Adrenal gland (tissue), 12 donors: Measurements from ENCODE around the gene UBQLN4. TPM values are rescaled to one million over a fixed set of nuclear protein-coding genes. Genes with fewer than 3 reads are reported as not detected.

ENCODE experiments used
- DNase-seq, 7 donors: peaks; one replicate each; pipeline ENCODE4 v3.0.0-alpha.2; 2019 to 2020
- H3K27ac ChIP-seq, 5 donors: fragments of 200-600 bp; sonication (generic) in 4 of 5; 1 replicate in 3 of 5; 2 replicates in 2 of 5; pipeline versions ENCODE4 v1.5.1 to v1.8.0; 2016 to 2020; ENCODE audit warnings: mild to moderate bottlenecking in 1 of 5
- H3K27me3 ChIP-seq: fragments of 200-600 bp; 2 replicates; pipeline ENCODE4 v1.8.0; 2021
- H3K36me3 ChIP-seq, 2 donors: fragments of 200-600 bp; replicated peaks in 1 of 2; 1 replicate in 1 of 2; 2 replicates in 1 of 2; pipeline versions ENCODE4 v1.5.1 to v1.8.0; 2018 to 2022
- H3K4me1 ChIP-seq, 2 donors: fragments of 200-600 bp; replicated peaks in 1 of 2; 1 replicate in 1 of 2; 2 replicates in 1 of 2; pipeline versions ENCODE4 v1.5.1 to v1.8.0; 2018 to 2021
- H3K4me3 ChIP-seq, 4 donors: fragments of 200-600 bp; sonication (generic) in 3 of 4; one replicate each; pipeline ENCODE4 v1.5.1; 2016 to 2018
- H3K9me3 ChIP-seq, 3 donors: fragments of 200-600 bp; sonication (generic) in 1 of 3; replicated peaks in 1 of 3; 1 replicate in 2 of 3; 2 replicates in 1 of 3; pipeline versions ENCODE4 v1.5.1 to v1.8.0; 2016 to 2021
- CTCF ChIP-seq, 6 experiments: fragments of 450-650 bp in 4 of 6; fragments of 200-600 bp in 2 of 6; sonication (generic) in 1 of 6; IDR thresholded peaks; 1 replicate in 5 of 6; 2 replicates in 1 of 6; pipeline versions ENCODE4 v1.5.1 to v1.8.0; 2016 to 2021; ENCODE audit warnings: antibody characterized with exemption in 6 of 6, mild to moderate bottlenecking in 2 of 6, moderate library complexity in 1 of 6
- POLR2A ChIP-seq, 2 donors: fragments of 450-650 bp; IDR thresholded peaks; one replicate each; pipeline ENCODE4 v1.6.1; 2017; ENCODE audit warnings: antibody characterized with exemption in 2 of 2, mild to moderate bottlenecking in 2 of 2, moderate library complexity in 1 of 2
- WGBS, 4 donors: extraction: QIAGEN DNeasy Blood & Tissue Kit in 2 of 4; methylation state at CpG; one replicate each; pipeline versions ENCODE4 v1.1.5 to v1.1.7; 2013 to 2017; 5-methylcytosine and 5-hydroxymethylcytosine counted together
- intact Hi-C, 2 donors: fragments of 100-400 bp; cut with DNase I; formaldehyde crosslinking; loops; one replicate each; pipeline versions ENCODE4 v1.14.1 to v1.15.0; 2022 to 2023
- polyA plus RNA-seq, 3 donors: library from polyadenylated mRNA; stranded (reverse); fragments of 200-250 nt in 2 of 3; fragments of 350-450 nt in 1 of 3; fragmentation: Illumina TruSeq in 1 of 3; extraction: RNeasy Lipid Tissue Mini Kit (QIAGEN cat#74804) in 1 of 3; gene quantifications; one replicate each; pipeline ENCODE4 v1.2.3, GENCODE V29; 2013 to 2014
- total RNA-seq, 9 donors: library from RNA; depleted of rRNA in 4 of 9; stranded (reverse); fragments of >200 nt in 4 of 9; fragments of 120-200 nt in 1 of 9; fragmentation: NEBNext Ultra II Directional in 1 of 9; extraction: Animal tissue kit (Norgen Biotek cat#: 25700) in 1 of 9; gene quantifications; one replicate each; pipeline versions ENCODE4 v1.1.0 to v1.2.4, GENCODE V29; 2013 to 2023
- donor health status: healthy with polysubstance abuse.
- donor health status: Bipolar disorder and iron deficiency.
- donor health status: DM: yes; HTN: yes; CAD: no.
- donor health status: DM: no; HTN: no; CAD: no.
- donor health status: DM: no; HTN: no; CAD: no.
- donor health status: DM: yes; HTN: yes; CAD: no.

Gene UBQLN4
- total and polyA plus RNA-seq, 12 donors, result 9.5 to 34.6 (median 23.3) TPM

- Histone ChIP-seq H3K27ac (peak overlapping the region in 2 of 5 donors; percentile 34 to 58), H3K4me1 (peaks cover 0 to 17% of the 10 kb centered on the region in 2 donors), H3K4me3 (no peak overlapping the region), H3K36me3 (no peaks in the 10 kb centered on the region), H3K9me3 (no peaks in the 10 kb centered on the region), H3K27me3 (no peaks in the 10 kb centered on the region)
- intact Hi-C loops, result loop anchor here in 1 of 2 donors (5.0 kb wide), 1 partner anchor 137 kb away; no protein-coding TSS in a partner anchor
- WGBS, 4 donors, result 29 to 33% (median 32%) methylated on average over 5 of the region's 5 CpGs
- DNase-seq, result peak in 1 of 7 donors; percentile 33
- no peak for TF ChIP-seq POLR2A (IDR thresholded peaks at IDR 0.05)
- no peak for TF ChIP-seq CTCF (IDR thresholded peaks at IDR 0.05)
Measured at GRCh38 chr1:156090138-156090839, 36.7 kb upstream of the UBQLN4 start.

- intact Hi-C loops, result loop anchor here in 1 of 2 donors (5.0 kb wide), 1 partner anchor 138 kb away; no protein-coding TSS in a partner anchor
- TF ChIP-seq CTCF (IDR thresholded peaks at IDR 0.05) (no peak), POLR2A (IDR thresholded peaks at IDR 0.05) (no peak)
- Histone ChIP-seq H3K27ac (peak overlapping the region in 2 of 5 donors; percentile 34 to 58), H3K27me3 (no peaks in the 10 kb centered on the region), H3K4me3 (no peak overlapping the region), H3K4me1 (peaks cover 0 to 17% of the 10 kb centered on the region in 2 donors), H3K36me3 (no peaks in the 10 kb centered on the region), H3K9me3 (no peaks in the 10 kb centered on the region)
- WGBS, 4 donors, result 10 to 75% (median 61%) methylated on average over 2 to 6 of the region's 6 CpGs
- no peak for DNase-seq
Measured at GRCh38 chr1:156089704-156090103, 36.1 kb upstream of the UBQLN4 start.

- no peaks in the 10 kb centered on the region for H3K27me3 ChIP-seq
- peak in 5 of 7 donors; percentile 80 to 89 (median 84) for DNase-seq
- H3K4me1 ChIP-seq, result peaks cover 9 to 33% of the 10 kb centered on the region in 2 donors
- WGBS, 4 donors, result 0 to 21% (median 15%) methylated on average over 1 of the region's 1 CpG
- H3K9me3 ChIP-seq, result no peaks in the 10 kb centered on the region
- peak in 1 of 6 experiments; percentile 11 for TF ChIP-seq CTCF (IDR thresholded peaks at IDR 0.05)
- TF ChIP-seq POLR2A (IDR thresholded peaks at IDR 0.05), result no peak
- no peaks in the 10 kb centered on the region for H3K36me3 ChIP-seq
- H3K4me3 ChIP-seq, result no peak overlapping the region
- peak overlapping the region in 1 of 5 donors; percentile 32 for H3K27ac ChIP-seq
- intact Hi-C loops, result no loop called here
Measured at GRCh38 chr1:156086256-156086662, 32.7 kb upstream of the UBQLN4 start.

- TF ChIP-seq POLR2A (IDR thresholded peaks at IDR 0.05) (no peak), CTCF (IDR thresholded peaks at IDR 0.05) (no peak)
- H3K27me3 ChIP-seq, result no peaks in the 10 kb centered on the region
- peaks cover 9 to 26% of the 10 kb centered on the region in 2 donors for H3K4me1 ChIP-seq
- H3K36me3 ChIP-seq, result no peaks in the 10 kb centered on the region
- no peak for DNase-seq
- H3K27ac ChIP-seq, result no peak overlapping the region
- WGBS, 4 donors, result 61 to 62% (median 61%) methylated on average over 7 of the region's 7 CpGs
- H3K4me3 ChIP-seq, result no peak overlapping the region
- intact Hi-C loops, result no loop called here
- no peaks in the 10 kb centered on the region for H3K9me3 ChIP-seq
Measured at GRCh38 chr1:156083800-156084790, 30.5 kb upstream of the UBQLN4 start.
